Adrenal gland (tissue), 12 donors: ENCODE data around the gene ST3GAL3. TPM values are rescaled to one million over a fixed set of nuclear protein-coding genes. Genes with fewer than 3 reads are reported as not detected.

Source experiments
- DNase-seq, 7 donors: peaks; one replicate each; pipeline ENCODE4 v3.0.0-alpha.2; 2019 to 2020
- H3K27ac ChIP-seq, 5 donors: fragments of 200-600 bp; sonication (generic) in 4 of 5; 1 replicate in 3 of 5; 2 replicates in 2 of 5; pipeline versions ENCODE4 v1.5.1 to v1.8.0; 2016 to 2020; ENCODE audit warnings: mild to moderate bottlenecking in 1 of 5
- H3K27me3 ChIP-seq: fragments of 200-600 bp; 2 replicates; pipeline ENCODE4 v1.8.0; 2021
- H3K36me3 ChIP-seq, 2 donors: fragments of 200-600 bp; replicated peaks in 1 of 2; 1 replicate in 1 of 2; 2 replicates in 1 of 2; pipeline versions ENCODE4 v1.5.1 to v1.8.0; 2018 to 2022
- H3K4me1 ChIP-seq, 2 donors: fragments of 200-600 bp; replicated peaks in 1 of 2; 1 replicate in 1 of 2; 2 replicates in 1 of 2; pipeline versions ENCODE4 v1.5.1 to v1.8.0; 2018 to 2021
- H3K4me3 ChIP-seq, 4 donors: fragments of 200-600 bp; sonication (generic) in 3 of 4; one replicate each; pipeline ENCODE4 v1.5.1; 2016 to 2018
- H3K9me3 ChIP-seq, 3 donors: fragments of 200-600 bp; sonication (generic) in 1 of 3; replicated peaks in 1 of 3; 1 replicate in 2 of 3; 2 replicates in 1 of 3; pipeline versions ENCODE4 v1.5.1 to v1.8.0; 2016 to 2021
- CTCF ChIP-seq, 6 experiments: fragments of 450-650 bp in 4 of 6; fragments of 200-600 bp in 2 of 6; sonication (generic) in 1 of 6; IDR thresholded peaks; 1 replicate in 5 of 6; 2 replicates in 1 of 6; pipeline versions ENCODE4 v1.5.1 to v1.8.0; 2016 to 2021; ENCODE audit warnings: antibody characterized with exemption in 6 of 6, mild to moderate bottlenecking in 2 of 6, moderate library complexity in 1 of 6
- POLR2A ChIP-seq, 2 donors: fragments of 450-650 bp; IDR thresholded peaks; one replicate each; pipeline ENCODE4 v1.6.1; 2017; ENCODE audit warnings: antibody characterized with exemption in 2 of 2, mild to moderate bottlenecking in 2 of 2, moderate library complexity in 1 of 2
- WGBS, 4 donors: extraction: QIAGEN DNeasy Blood & Tissue Kit in 2 of 4; methylation state at CpG; one replicate each; pipeline versions ENCODE4 v1.1.5 to v1.1.7; 2013 to 2017; 5-methylcytosine and 5-hydroxymethylcytosine counted together
- intact Hi-C, 2 donors: fragments of 100-400 bp; cut with DNase I; formaldehyde crosslinking; loops; one replicate each; pipeline versions ENCODE4 v1.14.1 to v1.15.0; 2022 to 2023
- polyA plus RNA-seq, 3 donors: library from polyadenylated mRNA; stranded (reverse); fragments of 200-250 nt in 2 of 3; fragments of 350-450 nt in 1 of 3; fragmentation: Illumina TruSeq in 1 of 3; extraction: RNeasy Lipid Tissue Mini Kit (QIAGEN cat#74804) in 1 of 3; gene quantifications; one replicate each; pipeline ENCODE4 v1.2.3, GENCODE V29; 2013 to 2014
- total RNA-seq, 9 donors: library from RNA; depleted of rRNA in 4 of 9; stranded (reverse); fragments of >200 nt in 4 of 9; fragments of 120-200 nt in 1 of 9; fragmentation: NEBNext Ultra II Directional in 1 of 9; extraction: Animal tissue kit (Norgen Biotek cat#: 25700) in 1 of 9; gene quantifications; one replicate each; pipeline versions ENCODE4 v1.1.0 to v1.2.4, GENCODE V29; 2013 to 2023
- donor health status: healthy with polysubstance abuse.
- donor health status: Bipolar disorder and iron deficiency.
- donor health status: DM: yes; HTN: yes; CAD: no.
- donor health status: DM: no; HTN: no; CAD: no.
- donor health status: DM: no; HTN: no; CAD: no.
- donor health status: DM: yes; HTN: yes; CAD: no.

The ST3GAL3 gene
- total and polyA plus RNA-seq, 12 donors = 15.6 to 47.5 (median 27.7) TPM

- Histone ChIP-seq H3K27ac (peak overlapping the region in 1 of 5 donors; percentile 42), H3K27me3 (no peaks in the 10 kb centered on the region), H3K36me3 (peaks cover 0 to 22% of the 10 kb centered on the region in 2 donors), H3K4me3 (no peak overlapping the region), H3K9me3 (no peaks in the 10 kb centered on the region), H3K4me1 (peaks cover 9 to 19% of the 10 kb centered on the region in 2 donors)
- peak in 1 of 7 donors; percentile 88 for DNase-seq
- 55 to 80% (median 60%) methylated on average over 5 to 8 of the region's 8 CpGs for WGBS, 4 donors
- intact Hi-C loops = no loop called here
- TF ChIP-seq CTCF (IDR thresholded peaks at IDR 0.05) (no peak), POLR2A (IDR thresholded peaks at IDR 0.05) (no peak)
Measured at GRCh38 chr1:43952731-43953346, 245.5 kb downstream of the ST3GAL3 start.

GRCh38 chr1:43953361-43953760 lies 246.0 kb downstream of the ST3GAL3 start:
- intact Hi-C loops = no loop called here
- WGBS, 4 donors = 69 to 85% (median 79%) methylated on average over 3 of the region's 3 CpGs

GRCh38 chr1:43954036-43954435 lies 246.7 kb downstream of the ST3GAL3 start:
- H3K36me3 ChIP-seq = peaks cover 0 to 34% of the 10 kb centered on the region in 2 donors
- WGBS, 4 donors = 57 to 70% (median 64%) methylated on average over 4 to 5 of the region's 5 CpGs
- H3K9me3 ChIP-seq = no peaks in the 10 kb centered on the region
- intact Hi-C loops = no loop called here
- H3K4me1 ChIP-seq = peaks cover 0 to 10% of the 10 kb centered on the region in 2 donors
- H3K27ac ChIP-seq = no peak overlapping the region
- TF ChIP-seq CTCF (IDR thresholded peaks at IDR 0.05) (no peak), POLR2A (IDR thresholded peaks at IDR 0.05) (no peak)
- H3K4me3 ChIP-seq = no peak overlapping the region
- no peak for DNase-seq
- H3K27me3 ChIP-seq = no peaks in the 10 kb centered on the region

More at GRCh38 chr1:43953361-43953760, 246.0 kb downstream of the ST3GAL3 start:
- H3K27me3 ChIP-seq = no peaks in the 10 kb centered on the region
- H3K9me3 ChIP-seq = no peaks in the 10 kb centered on the region
- TF ChIP-seq CTCF (IDR thresholded peaks at IDR 0.05) (no peak), POLR2A (IDR thresholded peaks at IDR 0.05) (no peak)
- no peak overlapping the region for H3K27ac ChIP-seq
- H3K36me3 ChIP-seq = peaks cover 0 to 27% of the 10 kb centered on the region in 2 donors
- peaks cover 3 to 14% of the 10 kb centered on the region in 2 donors for H3K4me1 ChIP-seq
- DNase-seq = no peak
- no peak overlapping the region for H3K4me3 ChIP-seq

- no peak for DNase-seq
- no peak overlapping the region for H3K27ac ChIP-seq
- H3K9me3 ChIP-seq = no peaks in the 10 kb centered on the region
- peaks cover 0 to 47% of the 10 kb centered on the region in 2 donors for H3K36me3 ChIP-seq
- H3K4me3 ChIP-seq = no peak overlapping the region
- peaks cover 0 to 10% of the 10 kb centered on the region in 2 donors for H3K4me1 ChIP-seq
- H3K27me3 ChIP-seq = no peaks in the 10 kb centered on the region
- 94 to 100% (median 97%) methylated on average over 7 to 8 of the region's 8 CpGs for WGBS, 4 donors
- intact Hi-C loops = no loop called here
- TF ChIP-seq CTCF (IDR thresholded peaks at IDR 0.05) = no peak
Measured at GRCh38 chr1:43956234-43956633, 248.9 kb downstream of the ST3GAL3 start.
